ENCODE results near the gene STXBP6. TPM values are rescaled to one million over a fixed set of nuclear protein-coding genes. Genes with fewer than 3 reads are reported as not detected.
"Not testable (repeated sequence)": the region's sequence is repeated elsewhere in the genome, so short reads cannot be mapped to it uniquely, and the experiment has no call there.

STXBP6 gene
- total RNA-seq, 1 experiment from 2014 or later, result 12.6 TPM

DNA sequence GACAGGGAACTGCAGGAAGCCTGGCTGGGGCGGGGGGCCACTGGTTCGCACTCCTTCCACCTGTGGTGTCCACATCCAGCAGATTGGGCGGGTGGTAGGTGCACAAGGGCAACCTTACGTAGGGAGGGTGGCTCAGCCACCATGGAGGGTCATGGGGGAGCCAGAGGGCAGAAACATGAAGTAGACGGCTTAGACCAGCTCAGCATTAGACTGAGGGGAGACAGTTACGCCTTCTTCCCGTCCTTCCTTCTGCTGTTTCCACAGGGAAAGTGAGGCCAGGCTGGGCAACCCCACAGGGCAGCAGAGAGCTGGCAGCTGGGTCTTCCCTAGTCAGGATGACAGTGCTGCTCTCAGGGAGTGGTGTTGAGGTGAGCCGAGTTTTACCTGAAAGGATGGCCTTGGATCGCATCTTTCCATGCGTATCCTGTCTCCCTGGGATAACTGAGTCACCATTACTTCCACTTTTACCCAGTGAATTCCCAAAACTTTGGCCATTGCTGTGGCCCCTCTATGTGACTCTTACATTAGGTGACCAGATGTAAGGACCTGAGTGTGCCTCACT, 245.9 kb downstream of the STXBP6 start:
- DNase-seq (ENCODE audit: low spot score), result no peak

GRCh38 chr14:24803426-24803825, 246.5 kb downstream of the STXBP6 start:
- not testable (repeated sequence) for DNase-seq (ENCODE audit: low spot score)

DNA sequence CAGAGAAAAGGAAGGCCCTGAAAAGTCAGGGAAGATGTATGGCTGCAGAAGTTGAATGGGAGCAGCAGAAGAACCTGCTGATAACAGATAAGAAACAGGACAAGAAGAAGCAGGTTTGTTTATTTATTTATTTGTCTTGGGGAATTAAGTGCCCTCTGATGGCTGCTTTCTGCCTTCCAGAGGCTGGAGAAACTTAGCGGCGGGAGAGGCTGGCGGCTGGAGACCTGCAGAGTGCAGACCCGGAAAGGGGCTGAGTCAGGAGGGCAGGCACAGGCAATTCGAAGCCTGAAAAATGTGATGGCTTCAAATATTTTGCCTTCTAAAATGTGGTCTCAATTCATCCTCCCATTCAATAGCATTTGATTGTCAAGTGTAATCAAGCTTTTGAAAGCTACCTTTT, 247.7 kb downstream of the STXBP6 start:
- DNase-seq (ENCODE audit: low spot score), result no peak

DNA sequence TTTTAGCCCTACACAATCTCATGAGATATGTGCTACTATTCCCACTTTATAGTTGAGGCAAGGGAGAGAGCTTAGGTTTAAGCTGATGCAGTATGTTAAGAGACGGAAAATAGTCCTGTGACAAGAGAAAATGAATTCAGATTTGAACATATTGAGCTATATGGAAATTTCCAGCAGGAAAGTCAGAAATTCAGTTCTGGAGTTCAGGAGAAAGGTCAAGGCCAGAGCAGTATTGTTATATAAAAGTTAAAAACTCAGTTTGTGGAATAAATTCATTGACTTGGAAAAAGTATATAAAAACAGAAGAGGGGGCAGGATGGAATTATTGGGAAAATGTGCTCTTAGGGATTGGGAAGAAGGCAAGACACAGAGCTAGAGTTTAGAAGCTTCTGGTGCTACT, 248.9 kb downstream of the STXBP6 start:
- DNase-seq (ENCODE audit: low spot score), result no peak

DNA sequence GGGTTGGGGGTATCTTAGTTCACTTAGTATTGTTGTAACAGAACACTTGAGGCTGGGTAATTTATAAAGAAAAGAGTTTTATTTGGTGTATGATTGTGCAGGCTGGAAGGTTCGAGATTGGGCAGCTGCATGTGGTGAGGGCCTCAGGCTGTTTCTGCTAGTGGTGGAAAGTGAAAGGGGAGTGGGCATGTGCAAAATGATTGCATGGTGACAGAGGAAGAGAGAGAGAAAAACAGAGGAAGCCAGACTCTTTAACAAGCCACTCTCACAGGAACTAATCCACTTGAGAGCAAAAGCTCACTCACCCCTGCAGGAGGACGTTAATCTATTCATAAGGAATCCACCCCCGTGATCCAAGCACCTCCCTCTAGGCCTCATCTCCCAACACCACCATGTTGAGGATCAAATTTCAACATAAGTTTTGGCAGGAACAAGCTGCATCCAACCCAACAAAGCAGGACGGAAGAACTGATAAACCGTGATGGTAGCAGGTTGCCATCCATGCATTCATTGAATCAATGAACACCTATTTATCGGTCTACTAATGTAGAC, 251.0 kb downstream of the STXBP6 start:
- no peak for DNase-seq (ENCODE audit: low spot score)

GRCh38 chr14:24795406-24795805, 254.5 kb downstream of the STXBP6 start:
- DNase-seq (ENCODE audit: low spot score), result no peak

- no peak for DNase-seq (ENCODE audit: low spot score)
Observed at GRCh38 chr14:24794644-24795305, 255.2 kb downstream of the STXBP6 start.

- no peak for DNase-seq (ENCODE audit: low spot score)
Observed at GRCh38 chr14:24790196-24790595, 259.8 kb downstream of the STXBP6 start.

GRCh38 chr14:24789378-24789884, 260.5 kb downstream of the STXBP6 start:
- no peak for DNase-seq (ENCODE audit: low spot score)

DNA sequence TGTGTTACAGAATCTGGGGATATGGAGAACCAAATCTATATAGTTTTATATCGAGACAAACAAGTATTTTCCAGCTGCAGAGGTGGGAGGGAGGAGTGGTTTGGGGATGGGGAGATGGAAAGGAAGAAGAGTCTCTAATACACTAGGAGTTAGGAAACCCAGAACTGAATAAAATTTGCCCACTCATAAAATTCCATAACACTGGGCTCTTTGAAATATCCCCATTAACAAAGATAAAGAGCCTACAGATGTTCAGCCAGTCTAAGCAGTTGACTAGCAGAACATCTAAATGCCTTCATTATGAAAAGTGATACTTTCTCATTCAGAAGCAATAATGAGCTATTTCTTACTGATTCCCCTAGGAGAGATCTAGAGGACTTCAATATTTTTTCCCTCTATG, 264.2 kb downstream of the STXBP6 start:
- no peak for DNase-seq (ENCODE audit: low spot score)

GRCh38 chr14:24784981-24785380, 265.0 kb downstream of the STXBP6 start:
- DNase-seq (ENCODE audit: low spot score), result no peak

- DNase-seq (ENCODE audit: low spot score), result no peak
Observed at GRCh38 chr14:24783791-24784190, 266.2 kb downstream of the STXBP6 start.

DNA sequence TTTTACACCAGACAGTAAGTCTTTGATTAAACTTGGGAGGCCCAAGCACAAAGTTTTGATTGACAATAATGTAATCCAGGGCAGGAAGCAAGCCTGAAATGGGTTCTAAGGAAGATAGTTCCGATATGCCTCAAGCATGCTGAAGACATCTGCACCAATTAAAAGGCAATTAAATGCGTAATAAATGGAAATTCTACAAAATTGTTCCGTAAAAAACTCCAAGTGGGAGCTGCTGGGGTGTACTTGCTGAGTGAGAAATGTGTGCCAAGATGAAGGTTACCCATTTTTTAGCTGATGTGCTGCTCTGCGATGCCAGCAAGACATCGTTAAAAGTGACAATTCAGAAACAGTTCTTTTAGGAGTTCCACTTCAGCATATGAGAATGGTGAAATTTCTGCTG, 269.7 kb downstream of the STXBP6 start:
- DNase-seq (ENCODE audit: low spot score), result no peak

DNA sequence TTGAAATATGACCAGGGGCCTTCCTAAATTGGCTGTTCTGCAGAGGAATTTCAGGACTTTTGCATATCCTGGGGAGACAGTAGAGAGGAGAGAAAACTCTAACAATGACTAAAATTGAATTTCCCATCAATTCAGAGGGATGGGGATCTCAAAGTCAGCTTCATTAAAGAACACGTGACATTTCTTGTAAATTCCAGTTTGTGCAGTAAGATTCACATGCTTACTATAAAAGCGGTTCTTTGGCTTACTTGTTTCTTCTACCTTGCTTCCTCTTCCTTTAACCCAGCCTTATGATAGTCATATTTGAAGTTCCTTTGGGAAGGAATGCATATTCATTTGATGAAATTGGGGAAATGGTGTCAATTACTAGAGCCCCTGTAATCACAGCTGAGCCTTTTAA, 272.3 kb downstream of the STXBP6 start:
- DNase-seq (ENCODE audit: low spot score), result no peak

DNA sequence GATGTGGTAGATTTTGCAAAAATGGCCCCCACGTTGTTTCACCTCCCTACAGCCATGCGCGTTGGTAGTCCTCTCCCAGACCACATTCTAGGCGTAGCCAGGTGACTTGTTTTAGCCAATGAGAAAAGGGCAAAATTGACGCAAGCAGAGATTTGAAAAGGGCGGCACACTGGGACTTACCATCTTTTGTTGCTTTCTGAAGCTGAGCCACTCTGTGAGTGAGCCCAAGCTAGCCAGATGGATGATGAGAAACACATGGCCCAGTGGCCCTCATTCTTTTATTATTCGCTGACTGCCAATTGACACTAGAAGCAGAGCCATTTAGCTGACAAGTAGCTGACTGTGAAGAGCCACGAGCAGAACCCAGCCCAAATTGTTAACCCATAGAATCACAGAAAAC, 274.0 kb downstream of the STXBP6 start:
- DNase-seq (ENCODE audit: low spot score), result no peak

DNA sequence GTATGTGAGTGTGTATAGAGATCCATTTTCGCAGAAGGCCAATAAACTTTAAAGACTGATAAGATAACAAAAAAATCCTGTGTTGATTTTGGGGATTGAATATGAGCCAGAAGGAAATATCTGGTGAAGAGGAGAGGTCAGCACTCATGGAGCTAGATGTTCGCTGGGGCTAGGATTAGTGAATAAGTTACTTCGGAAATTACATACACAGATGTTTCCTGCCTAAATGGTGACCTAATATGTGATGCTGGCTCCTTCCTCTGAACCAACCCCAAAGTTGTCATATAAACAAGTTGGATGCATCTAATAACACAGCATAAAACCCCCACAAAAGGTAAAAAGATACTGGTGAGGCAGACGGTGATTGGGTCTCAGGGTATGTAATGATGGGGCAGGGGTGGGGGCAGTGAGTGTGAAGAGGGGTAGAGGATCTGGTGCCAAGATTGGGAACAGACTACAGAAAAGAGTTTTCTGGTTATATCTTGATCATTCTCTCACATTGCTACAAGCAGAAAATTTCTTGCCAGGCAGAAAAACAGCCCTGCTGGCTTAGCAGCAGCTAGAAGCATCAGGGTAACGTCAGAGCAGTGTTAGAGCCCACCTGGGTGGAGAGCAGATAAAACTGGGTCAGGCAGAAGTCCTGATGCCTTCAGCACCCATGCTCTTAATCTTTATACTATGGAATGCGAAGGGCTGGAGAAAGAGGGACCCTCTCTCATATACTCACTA, 275.6 kb downstream of the STXBP6 start:
- DNase-seq (ENCODE audit: low spot score), result no peak

- not testable (repeated sequence) for DNase-seq (ENCODE audit: low spot score)
Observed at GRCh38 chr14:24773564-24773963, 276.4 kb downstream of the STXBP6 start.

- no peak for DNase-seq (ENCODE audit: low spot score)
Observed at GRCh38 chr14:24766434-24766833, 283.5 kb downstream of the STXBP6 start.

GRCh38 chr14:24761141-24761540, 288.8 kb downstream of the STXBP6 start:
- no peak for DNase-seq (ENCODE audit: low spot score)
